AG09309 (cell line): ENCODE measurements around the gene ARNT2.

Experiments
- DNase-seq: peaks from one replicate; pipeline ENCODE4 v3.0.0-alpha.2; 2010; ENCODE audit warnings: low read depth
- H3K4me3 ChIP-seq: 2 replicates; pipeline ENCODE4 v1.5.1; 2011; ENCODE audit warnings: mild to moderate bottlenecking, low read depth, low read length, moderate library complexity; ENCODE audit not compliant: control insufficient read depth
- TF ChIP-seq, protein P1 (sequence below): IDR thresholded peaks from 2 replicates; pipeline ENCODE4 v1.5.1; 2011; ENCODE audit warnings: mild to moderate bottlenecking, low read depth, low read length, inconsistent platforms; ENCODE audit not compliant: insufficient read depth, control insufficient read depth; ENCODE audit errors: missing control alignments

Gene ARNT2

DNA sequence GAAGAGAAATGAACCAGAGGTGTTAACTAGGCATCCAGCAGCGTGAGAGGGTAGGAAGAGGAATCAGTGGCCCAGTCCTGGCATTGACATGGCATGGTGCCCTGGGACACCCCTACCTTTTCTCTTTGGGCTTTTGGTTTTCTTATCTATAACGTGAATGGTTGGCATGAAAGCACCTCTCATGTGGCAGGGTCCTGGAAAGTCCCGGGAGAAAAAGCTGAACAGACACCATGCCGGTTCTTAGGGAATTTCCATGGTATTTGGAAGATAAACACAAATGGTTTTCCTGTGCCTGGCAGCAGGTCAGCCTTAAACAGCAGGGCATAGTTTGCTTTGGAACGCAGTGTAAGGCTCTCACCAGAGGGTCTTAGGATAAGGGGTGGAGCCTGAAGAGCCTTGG is 15.4 kb downstream of the ARNT2 start:
- no peak for DNase-seq
- TF ChIP-seq, protein P1, sequence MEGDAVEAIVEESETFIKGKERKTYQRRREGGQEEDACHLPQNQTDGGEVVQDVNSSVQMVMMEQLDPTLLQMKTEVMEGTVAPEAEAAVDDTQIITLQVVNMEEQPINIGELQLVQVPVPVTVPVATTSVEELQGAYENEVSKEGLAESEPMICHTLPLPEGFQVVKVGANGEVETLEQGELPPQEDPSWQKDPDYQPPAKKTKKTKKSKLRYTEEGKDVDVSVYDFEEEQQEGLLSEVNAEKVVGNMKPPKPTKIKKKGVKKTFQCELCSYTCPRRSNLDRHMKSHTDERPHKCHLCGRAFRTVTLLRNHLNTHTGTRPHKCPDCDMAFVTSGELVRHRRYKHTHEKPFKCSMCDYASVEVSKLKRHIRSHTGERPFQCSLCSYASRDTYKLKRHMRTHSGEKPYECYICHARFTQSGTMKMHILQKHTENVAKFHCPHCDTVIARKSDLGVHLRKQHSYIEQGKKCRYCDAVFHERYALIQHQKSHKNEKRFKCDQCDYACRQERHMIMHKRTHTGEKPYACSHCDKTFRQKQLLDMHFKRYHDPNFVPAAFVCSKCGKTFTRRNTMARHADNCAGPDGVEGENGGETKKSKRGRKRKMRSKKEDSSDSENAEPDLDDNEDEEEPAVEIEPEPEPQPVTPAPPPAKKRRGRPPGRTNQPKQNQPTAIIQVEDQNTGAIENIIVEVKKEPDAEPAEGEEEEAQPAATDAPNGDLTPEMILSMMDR, result no peak

DNA sequence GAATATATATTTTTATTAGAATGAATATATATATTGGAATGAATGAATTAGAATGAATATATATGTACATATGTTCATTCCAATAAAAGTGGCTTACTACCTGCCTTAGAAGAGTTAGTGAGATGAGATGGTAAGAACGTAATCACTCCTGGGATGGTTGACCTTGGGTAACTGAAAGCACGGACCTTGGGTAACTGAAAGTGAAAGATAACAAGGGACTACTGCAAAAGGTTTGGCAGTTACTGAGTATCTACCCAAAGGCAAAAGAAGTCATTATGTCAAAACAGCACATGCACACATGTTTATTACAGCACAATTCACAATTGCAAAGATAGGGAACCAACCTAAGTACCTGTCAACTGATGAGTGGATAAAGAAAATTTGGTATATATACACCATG is 16.5 kb downstream of the ARNT2 start:
- H3K4me3 ChIP-seq, result no peak overlapping the region
- DNase-seq, result no peak
- TF ChIP-seq, protein P1, result no peak

More for the DNA sequence above, 15.4 kb downstream of the ARNT2 start:
- H3K4me3 ChIP-seq, result no peak overlapping the region

DNA sequence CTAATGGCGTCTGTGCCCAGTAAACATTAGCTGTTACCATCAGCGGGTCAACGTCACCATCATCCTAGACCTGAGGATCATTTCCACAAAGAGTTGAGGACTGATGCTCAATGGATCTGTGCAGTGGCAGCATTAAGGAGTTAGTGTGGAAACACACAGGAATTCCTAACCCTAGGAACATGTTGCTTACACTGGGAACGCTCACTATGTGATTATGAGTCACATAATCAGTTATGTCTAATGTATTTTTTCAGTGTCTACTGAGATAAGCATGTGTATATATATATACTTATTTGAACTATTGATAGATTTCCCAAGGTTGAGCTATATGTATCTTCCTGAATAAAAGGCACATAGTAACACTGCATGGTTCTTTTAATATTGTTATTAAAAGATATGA is 19.0 kb downstream of the ARNT2 start:
- no peak overlapping the region for H3K4me3 ChIP-seq
- no peak for DNase-seq
- TF ChIP-seq, protein P1, result no peak

DNA sequence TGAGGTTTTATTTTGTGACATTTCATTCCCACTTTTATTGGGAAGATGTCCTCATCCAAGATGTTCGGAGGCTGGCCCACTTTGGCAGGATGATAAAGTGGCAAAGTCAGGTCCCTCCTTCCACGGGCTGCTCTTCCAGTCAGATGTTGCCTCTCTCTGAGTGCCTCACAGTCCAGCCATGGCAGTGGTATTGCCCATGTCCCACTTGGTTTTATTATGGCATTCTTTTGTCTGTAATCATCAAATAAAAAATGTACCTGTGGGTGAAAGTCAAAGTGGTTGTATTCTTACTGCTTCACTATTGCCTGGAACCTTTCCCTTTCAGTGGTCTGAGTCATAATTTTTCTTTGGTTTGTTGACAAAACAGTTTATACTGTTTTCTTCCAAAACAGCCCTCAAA is 20.2 kb downstream of the ARNT2 start:
- no peak for DNase-seq
- TF ChIP-seq, protein P1, result no peak
- no peak overlapping the region for H3K4me3 ChIP-seq

DNA sequence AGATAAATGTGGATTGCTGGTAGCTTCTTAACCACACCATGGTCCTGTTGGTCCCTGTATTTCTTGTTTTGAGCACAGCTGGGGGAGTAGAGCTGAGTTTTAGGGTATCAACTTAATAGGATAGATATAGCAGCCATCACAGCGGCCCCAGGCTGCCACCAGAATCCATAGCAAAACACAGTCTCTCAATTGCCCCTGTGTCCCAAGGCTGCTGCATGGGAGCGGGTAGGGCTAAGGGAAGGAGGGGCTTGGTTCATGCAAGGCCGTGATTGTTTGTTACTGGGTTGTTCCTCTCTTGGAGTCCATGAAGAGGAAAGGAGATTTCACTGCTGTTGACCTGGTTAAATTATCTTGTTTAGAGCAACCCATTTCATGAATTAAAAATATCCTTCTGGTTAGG is 22.1 kb downstream of the ARNT2 start:
- TF ChIP-seq, protein P1, result no peak
- no peak for DNase-seq
- H3K4me3 ChIP-seq, result no peak overlapping the region

DNA sequence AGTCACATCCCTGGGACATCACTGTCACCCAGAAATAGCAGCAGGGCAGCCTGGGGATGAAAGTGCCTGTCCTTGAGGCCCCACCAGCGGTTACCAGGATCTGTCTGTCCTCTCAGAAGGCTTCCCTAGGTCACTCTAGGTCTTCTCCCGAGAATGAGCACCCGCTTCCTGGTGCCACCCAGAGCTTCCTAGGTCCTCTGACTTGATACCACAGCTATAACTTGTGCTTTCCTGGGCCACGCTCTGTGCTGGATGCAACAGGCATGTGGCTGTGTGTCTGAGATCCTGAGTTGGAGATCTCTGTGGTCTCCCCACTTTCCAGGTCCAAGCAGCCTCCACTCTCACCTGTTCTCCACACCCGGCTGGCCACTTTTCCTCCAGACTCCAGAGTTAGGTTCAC is 25.8 kb downstream of the ARNT2 start:
- DNase-seq, result no peak
- TF ChIP-seq, protein P1, result no peak
- H3K4me3 ChIP-seq, result no peak overlapping the region
